ENCODE data around the gene CXCL9.
A peak's percentile ranks its signal among the peaks of the same experiment; 100 is the strongest.
"Not testable (repeated sequence)": the region's sequence is repeated elsewhere in the genome, so short reads cannot be mapped to it uniquely, and the experiment has no call there.

CXCL9 gene

DNA sequence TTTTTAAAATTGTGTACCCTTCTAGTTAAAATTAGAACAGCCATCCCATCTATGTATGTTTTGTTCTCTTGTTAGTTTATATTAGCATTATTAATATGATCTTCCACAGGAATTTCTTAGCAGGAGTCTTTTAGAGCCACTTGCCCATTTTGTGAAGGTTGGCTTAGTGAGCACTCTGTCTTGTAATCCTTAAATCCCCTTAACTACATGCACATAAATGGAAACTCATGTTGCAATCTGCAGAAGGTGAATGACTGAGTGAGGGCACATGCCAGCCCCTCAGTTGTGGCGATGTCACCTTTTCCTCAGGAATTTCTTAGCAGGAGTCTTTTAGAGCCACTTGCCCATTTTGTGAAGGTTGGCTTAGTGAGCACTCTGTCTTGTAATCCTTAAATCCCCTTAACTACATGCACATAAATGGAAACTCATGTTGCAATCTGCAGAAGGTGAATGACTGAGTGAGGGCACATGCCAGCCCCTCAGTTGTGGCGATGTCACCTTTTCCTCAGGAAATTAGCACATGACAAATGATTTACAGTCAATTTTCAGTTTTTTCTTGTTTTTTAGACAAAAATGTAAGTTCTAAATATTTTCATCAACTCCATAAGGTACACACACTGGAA is 8.7 kb downstream of the CXCL9 start:
- not testable (repeated sequence) for H3K9me3 ChIP-seq (ENCODE audit: control insufficient read depth, low read length); H3K4me3 ChIP-seq (ENCODE audit: extremely low read depth, insufficient read depth, low read length, poor library complexity, severe bottlenecking); H3K4me1 ChIP-seq (ENCODE audit: control insufficient read depth, insufficient read depth, low read length, poor library complexity, severe bottlenecking); H3K36me3 ChIP-seq (ENCODE audit: control insufficient read depth, insufficient read depth, low read length); H3K27ac ChIP-seq (ENCODE audit: low read depth, low read length, severe bottlenecking)
- 100% methylated on average over 1 of the region's 2 CpGs; no CpG with 5 or more reads in 1 of the 2 experiments for WGBS, 2 experiments (ENCODE audit: insufficient coverage in 2 of 2)

DNA sequence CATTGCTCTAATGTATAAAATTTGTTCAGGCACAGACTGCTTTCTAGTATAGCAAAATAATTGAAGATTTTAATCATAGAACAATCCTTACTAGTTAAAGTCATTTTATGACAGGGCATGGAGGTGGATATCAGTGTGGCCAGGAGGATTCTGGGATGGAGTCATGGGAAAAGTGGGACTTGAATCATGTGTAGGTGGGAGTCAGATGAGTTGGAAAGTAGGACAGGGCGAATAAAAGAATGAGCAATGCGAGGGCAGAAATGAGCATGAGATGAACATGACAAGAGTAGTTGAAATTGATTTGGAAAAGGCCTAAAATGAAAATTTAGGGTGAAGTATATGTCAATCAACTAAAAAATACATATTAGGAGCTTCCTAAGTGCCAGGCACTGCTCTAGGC is 9.4 kb downstream of the CXCL9 start:
- Histone ChIP-seq H3K4me1 (ENCODE audit: control insufficient read depth, insufficient read depth, low read length, poor library complexity, severe bottlenecking) (no peaks in the 10 kb centered on the region), H3K27ac (ENCODE audit: low read depth, low read length, severe bottlenecking) (no peak overlapping the region), H3K4me3 (ENCODE audit: extremely low read depth, insufficient read depth, low read length, poor library complexity, severe bottlenecking) (no peak overlapping the region), H3K9me3 (ENCODE audit: control insufficient read depth, low read length) (no peaks in the 10 kb centered on the region), H3K36me3 (ENCODE audit: control insufficient read depth, insufficient read depth, low read length) (no peaks in the 10 kb centered on the region)
- 82 to 93% methylated on average over 2 of the region's 2 CpGs for WGBS, 2 experiments (ENCODE audit: insufficient coverage in 2 of 2)

DNA sequence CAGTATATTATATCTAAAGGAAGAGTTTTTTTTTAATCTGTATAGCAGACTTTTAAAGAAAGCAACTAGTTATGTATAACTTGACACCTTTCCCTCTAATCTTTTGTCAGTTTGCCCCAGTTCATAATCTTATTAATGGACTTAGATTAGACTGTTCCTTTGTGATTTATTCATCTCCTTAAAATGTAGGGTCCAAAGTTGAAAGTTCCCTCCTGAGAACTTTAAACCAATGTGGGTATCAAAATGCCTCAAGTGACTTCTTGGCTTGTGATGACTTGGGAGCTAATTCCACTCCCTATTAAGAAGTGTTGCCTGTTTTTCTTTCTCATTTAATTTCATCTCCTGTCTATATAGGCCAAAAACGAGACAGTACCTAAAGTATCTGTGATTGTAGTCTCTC is 10.2 kb downstream of the CXCL9 start:
- H3K4me3 ChIP-seq (ENCODE audit: extremely low read depth, insufficient read depth, low read length, poor library complexity, severe bottlenecking): no peak overlapping the region
- WGBS, 2 experiments (ENCODE audit: insufficient coverage in 2 of 2): 80% methylated on average over 1 of the region's 1 CpG; no CpG with 5 or more reads in 1 of the 2 experiments
- H3K27ac ChIP-seq (ENCODE audit: low read depth, low read length, severe bottlenecking): no peak overlapping the region
- no peaks in the 10 kb centered on the region for H3K9me3 ChIP-seq (ENCODE audit: control insufficient read depth, low read length)
- no peaks in the 10 kb centered on the region for H3K4me1 ChIP-seq (ENCODE audit: control insufficient read depth, insufficient read depth, low read length, poor library complexity, severe bottlenecking)
- H3K36me3 ChIP-seq (ENCODE audit: control insufficient read depth, insufficient read depth, low read length): no peaks in the 10 kb centered on the region

DNA sequence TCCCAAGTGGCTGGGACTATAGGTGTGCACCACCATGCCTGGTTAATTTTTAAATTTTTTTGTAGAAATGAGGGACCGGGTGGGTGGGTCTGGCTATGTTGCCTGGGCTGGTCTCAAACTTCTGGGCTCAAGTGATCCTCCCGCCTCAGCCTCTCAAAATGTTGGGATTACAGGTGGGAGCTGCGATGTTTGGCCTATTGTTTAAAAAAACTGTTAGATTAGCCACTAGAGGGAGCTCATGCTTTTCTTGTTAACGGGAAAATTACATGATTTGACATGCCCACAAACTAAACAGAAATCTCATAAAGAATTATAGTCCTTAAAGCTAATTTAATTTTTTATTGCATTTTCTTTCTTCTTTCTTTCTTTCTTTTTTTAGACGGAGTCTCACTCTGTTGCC is 11.6 kb downstream of the CXCL9 start:
- Histone ChIP-seq H3K27ac (ENCODE audit: low read depth, low read length, severe bottlenecking) (no peak overlapping the region), H3K4me3 (ENCODE audit: extremely low read depth, insufficient read depth, low read length, poor library complexity, severe bottlenecking) (no peak overlapping the region), H3K4me1 (ENCODE audit: control insufficient read depth, insufficient read depth, low read length, poor library complexity, severe bottlenecking) (no peaks in the 10 kb centered on the region), H3K9me3 (ENCODE audit: control insufficient read depth, low read length) (no peaks in the 10 kb centered on the region), H3K36me3 (ENCODE audit: control insufficient read depth, insufficient read depth, low read length) (no peaks in the 10 kb centered on the region)
- WGBS, 2 experiments (ENCODE audit: insufficient coverage in 2 of 2): 37 to 62% methylated on average over 1 to 3 of the region's 5 CpGs

DNA sequence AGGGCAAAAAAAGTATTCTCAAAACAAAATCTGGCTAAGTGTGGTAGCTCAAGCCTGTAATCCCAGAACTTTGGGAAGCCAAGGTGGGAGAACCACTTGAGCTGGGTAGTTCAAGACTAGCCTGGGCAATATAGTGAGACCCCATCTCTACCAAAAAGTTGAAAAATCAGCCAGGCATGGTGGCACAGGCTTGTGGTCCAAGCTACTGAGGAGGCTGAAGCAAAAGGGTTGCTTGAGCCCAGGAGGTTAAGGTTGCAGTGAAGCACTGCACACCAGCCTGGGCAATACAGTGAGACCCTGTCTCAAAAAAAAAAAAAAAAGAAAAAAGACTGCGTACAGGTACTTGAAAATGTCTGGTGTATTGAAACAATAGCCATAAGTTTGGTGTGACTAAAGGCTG is 14.8 kb downstream of the CXCL9 start:
- Histone ChIP-seq H3K4me1 (ENCODE audit: control insufficient read depth, insufficient read depth, low read length, poor library complexity, severe bottlenecking) (peaks cover 5% of the 10 kb centered on the region), H3K4me3 (ENCODE audit: extremely low read depth, insufficient read depth, low read length, poor library complexity, severe bottlenecking) (no peak overlapping the region), H3K36me3 (ENCODE audit: control insufficient read depth, insufficient read depth, low read length) (peaks cover 15% of the 10 kb centered on the region), H3K9me3 (ENCODE audit: control insufficient read depth, low read length) (no peaks in the 10 kb centered on the region), H3K27ac (ENCODE audit: low read depth, low read length, severe bottlenecking) (no peak overlapping the region)
- 67 to 100% methylated on average over 1 of the region's 1 CpG for WGBS, 2 experiments (ENCODE audit: insufficient coverage in 2 of 2)

DNA sequence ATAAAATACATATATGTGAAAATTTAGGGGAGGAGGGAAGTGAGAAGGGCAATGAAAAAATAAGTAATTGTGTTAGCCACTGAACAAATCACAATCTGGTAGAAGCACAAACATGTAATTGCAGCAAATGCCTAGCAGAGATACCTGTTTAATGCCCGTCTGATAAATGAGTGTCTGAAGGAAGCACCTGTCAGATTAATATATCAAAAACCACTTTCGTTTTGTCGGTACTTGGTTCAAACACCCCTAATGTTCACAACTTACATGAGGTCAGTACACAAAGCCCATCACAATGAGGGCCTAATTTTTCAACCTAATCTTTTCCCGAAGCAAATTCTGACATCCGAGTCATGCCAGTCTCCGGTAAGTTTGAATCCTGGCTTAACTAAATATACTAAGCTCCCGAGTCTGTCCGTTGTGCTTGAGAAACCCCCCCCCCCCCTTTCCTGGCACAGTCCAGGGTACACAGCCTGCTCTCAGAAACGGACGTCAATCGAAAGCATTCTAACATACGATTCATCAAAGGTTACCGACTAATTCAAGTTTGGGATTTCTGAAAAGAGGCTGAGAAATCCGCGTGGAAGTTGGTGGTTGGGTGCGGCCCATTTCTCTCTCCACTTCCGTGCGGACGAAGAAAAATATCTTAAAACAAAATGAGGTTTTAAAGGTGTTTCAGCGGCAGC is 17.3 kb downstream of the CXCL9 start:
- H3K9me3 ChIP-seq (ENCODE audit: control insufficient read depth, low read length): no peaks in the 10 kb centered on the region
- H3K4me3 ChIP-seq (ENCODE audit: extremely low read depth, insufficient read depth, low read length, poor library complexity, severe bottlenecking): peak overlapping the region; percentile 81
- peaks cover 19% of the 10 kb centered on the region for H3K36me3 ChIP-seq (ENCODE audit: control insufficient read depth, insufficient read depth, low read length)
- H3K4me1 ChIP-seq (ENCODE audit: control insufficient read depth, insufficient read depth, low read length, poor library complexity, severe bottlenecking): peaks cover 5% of the 10 kb centered on the region
- H3K27ac ChIP-seq (ENCODE audit: low read depth, low read length, severe bottlenecking): peak overlapping the region; percentile 59
- 5 to 6% methylated on average over 10 to 15 of the region's 20 CpGs for WGBS, 2 experiments (ENCODE audit: insufficient coverage in 2 of 2)

DNA sequence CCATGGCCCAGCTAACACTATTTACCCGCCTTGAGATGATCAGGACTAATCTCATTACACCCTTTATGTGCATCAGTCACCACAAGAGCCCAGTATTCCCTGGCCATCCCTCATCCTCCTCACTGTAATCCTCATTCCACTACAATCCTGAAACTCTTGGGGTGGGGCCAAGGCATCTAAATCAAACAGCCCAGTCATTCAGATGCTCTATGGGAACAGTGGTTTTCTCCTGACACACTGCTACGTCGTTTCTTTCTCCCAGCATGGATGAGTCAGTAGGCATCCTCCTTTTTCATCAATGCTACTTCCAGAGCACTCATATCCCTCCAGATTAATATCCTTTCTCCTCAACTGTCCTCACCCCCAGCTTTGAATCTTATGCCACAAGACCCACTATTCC is 22.2 kb downstream of the CXCL9 start:
- Histone ChIP-seq H3K9me3 (ENCODE audit: control insufficient read depth, low read length) (no peaks in the 10 kb centered on the region), H3K4me1 (ENCODE audit: control insufficient read depth, insufficient read depth, low read length, poor library complexity, severe bottlenecking) (peaks cover 5% of the 10 kb centered on the region), H3K36me3 (ENCODE audit: control insufficient read depth, insufficient read depth, low read length) (peaks cover 52% of the 10 kb centered on the region), H3K27ac (ENCODE audit: low read depth, low read length, severe bottlenecking) (no peak overlapping the region), H3K4me3 (ENCODE audit: extremely low read depth, insufficient read depth, low read length, poor library complexity, severe bottlenecking) (no peak overlapping the region)
- WGBS, 2 experiments (ENCODE audit: insufficient coverage in 2 of 2): 96 to 100% methylated on average over 2 to 3 of the region's 3 CpGs

DNA sequence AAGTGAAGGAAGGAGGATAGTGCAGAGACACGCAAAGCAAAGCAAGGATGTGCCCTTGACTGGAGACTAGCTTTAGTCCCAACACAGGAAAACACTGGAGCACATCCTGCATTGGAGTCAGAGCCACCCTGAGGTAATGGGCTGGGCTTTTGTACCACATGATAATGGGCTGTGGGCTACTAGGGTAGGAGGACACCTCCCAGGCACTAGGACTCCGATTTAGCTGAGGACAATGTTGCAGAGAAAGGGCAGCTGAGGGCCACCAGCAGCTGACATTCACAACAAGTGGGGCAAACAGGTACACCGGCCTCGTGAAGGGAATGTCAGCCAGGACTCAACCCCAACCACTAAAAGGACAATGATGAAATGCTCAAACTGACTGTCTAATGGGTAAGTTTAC is 26.7 kb downstream of the CXCL9 start:
- Histone ChIP-seq H3K9me3 (ENCODE audit: control insufficient read depth, low read length) (no peaks in the 10 kb centered on the region), H3K4me1 (ENCODE audit: control insufficient read depth, insufficient read depth, low read length, poor library complexity, severe bottlenecking) (no peaks in the 10 kb centered on the region), H3K27ac (ENCODE audit: low read depth, low read length, severe bottlenecking) (no peak overlapping the region), H3K4me3 (ENCODE audit: extremely low read depth, insufficient read depth, low read length, poor library complexity, severe bottlenecking) (no peak overlapping the region), H3K36me3 (ENCODE audit: control insufficient read depth, insufficient read depth, low read length) (peaks cover 76% of the 10 kb centered on the region)
- WGBS, 2 experiments (ENCODE audit: insufficient coverage in 2 of 2): 96 to 100% methylated on average over 2 to 3 of the region's 4 CpGs

DNA sequence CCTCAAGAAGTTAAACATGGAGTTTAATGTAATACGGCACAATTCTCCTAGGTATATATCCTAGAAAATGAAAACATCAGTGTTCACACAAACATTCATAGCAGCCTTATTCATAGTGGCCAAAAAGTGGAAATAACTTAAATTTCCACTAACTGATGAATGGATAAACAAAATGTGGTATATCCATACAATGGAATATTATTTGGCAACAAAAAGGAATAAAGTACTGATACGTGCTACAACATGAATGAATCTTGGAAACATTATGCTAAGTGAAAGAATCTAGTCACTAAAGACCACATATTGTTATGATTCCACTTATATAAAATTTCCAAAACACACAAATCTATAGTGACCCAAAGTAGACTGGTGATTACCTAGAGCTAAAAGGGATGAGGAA is 31.1 kb downstream of the CXCL9 start:
- peaks cover 92% of the 10 kb centered on the region for H3K36me3 ChIP-seq (ENCODE audit: control insufficient read depth, insufficient read depth, low read length)
- no peaks in the 10 kb centered on the region for H3K4me1 ChIP-seq (ENCODE audit: control insufficient read depth, insufficient read depth, low read length, poor library complexity, severe bottlenecking)
- H3K9me3 ChIP-seq (ENCODE audit: control insufficient read depth, low read length): no peaks in the 10 kb centered on the region
- WGBS, 2 experiments (ENCODE audit: insufficient coverage in 2 of 2): no CpG with 5 or more reads among the region's 2 CpGs
- no peak overlapping the region for H3K27ac ChIP-seq (ENCODE audit: low read depth, low read length, severe bottlenecking)
- H3K4me3 ChIP-seq (ENCODE audit: extremely low read depth, insufficient read depth, low read length, poor library complexity, severe bottlenecking): no peak overlapping the region

DNA sequence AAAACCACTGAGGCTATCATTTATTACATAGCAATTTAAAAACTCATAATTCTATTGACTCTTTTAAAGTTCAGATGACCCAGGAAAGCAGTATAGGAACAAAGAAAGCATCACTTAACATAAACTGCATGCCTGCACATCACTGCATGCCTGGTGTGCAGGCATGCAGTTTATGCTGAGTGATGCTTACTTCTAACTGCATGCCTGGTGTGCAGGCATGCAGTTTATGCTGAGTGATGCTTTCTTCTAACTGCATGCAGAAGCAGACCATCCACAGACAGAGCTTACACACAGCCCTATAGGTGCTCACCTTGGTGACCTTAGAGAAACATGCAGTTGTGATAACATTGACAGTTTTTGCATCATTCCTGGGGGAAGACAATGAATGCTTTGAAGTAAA is 33.5 kb downstream of the CXCL9 start:
- Histone ChIP-seq H3K4me1 (ENCODE audit: control insufficient read depth, insufficient read depth, low read length, poor library complexity, severe bottlenecking) (no peaks in the 10 kb centered on the region), H3K9me3 (ENCODE audit: control insufficient read depth, low read length) (no peaks in the 10 kb centered on the region), H3K4me3 (ENCODE audit: extremely low read depth, insufficient read depth, low read length, poor library complexity, severe bottlenecking) (no peak overlapping the region), H3K27ac (ENCODE audit: low read depth, low read length, severe bottlenecking) (no peak overlapping the region), H3K36me3 (ENCODE audit: control insufficient read depth, insufficient read depth, low read length) (peaks cover 94% of the 10 kb centered on the region)

DNA sequence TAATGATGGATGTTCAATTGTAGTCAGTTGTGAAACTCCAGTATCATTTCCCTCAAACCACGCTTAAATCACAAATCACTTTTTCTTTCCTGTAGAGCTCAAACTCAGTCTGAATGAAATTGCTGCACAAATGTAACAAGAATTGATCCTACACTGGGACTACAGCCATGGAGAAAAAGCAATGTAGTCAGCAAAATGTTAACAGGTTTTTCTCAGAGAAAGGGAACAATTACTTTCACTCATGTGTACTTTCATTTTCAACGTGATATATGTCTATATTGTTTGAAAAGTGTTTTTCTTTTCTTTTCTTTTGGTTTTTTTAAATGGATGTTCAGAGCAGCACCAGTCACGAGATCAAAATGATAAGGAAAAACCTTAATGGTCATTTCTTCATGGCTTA is 39.2 kb downstream of the CXCL9 start:
- Histone ChIP-seq H3K36me3 (ENCODE audit: control insufficient read depth, insufficient read depth, low read length) (peaks cover 96% of the 10 kb centered on the region), H3K4me1 (ENCODE audit: control insufficient read depth, insufficient read depth, low read length, poor library complexity, severe bottlenecking) (no peaks in the 10 kb centered on the region)
- no CpG with 5 or more reads among the region's 3 CpGs for WGBS, 2 experiments (ENCODE audit: insufficient coverage in 2 of 2)

More for the DNA sequence above, 39.2 kb downstream of the CXCL9 start:
- no peak overlapping the region for H3K27ac ChIP-seq (ENCODE audit: low read depth, low read length, severe bottlenecking)
- no peak overlapping the region for H3K4me3 ChIP-seq (ENCODE audit: extremely low read depth, insufficient read depth, low read length, poor library complexity, severe bottlenecking)
- peaks cover 18% of the 10 kb centered on the region for H3K9me3 ChIP-seq (ENCODE audit: control insufficient read depth, low read length)

Data from mesodermal cell (in vitro differentiated cells).